AG09309 (cell line): ENCODE measurements around the gene ZNF341.

Experiments used
- DNase-seq: peaks from one replicate; pipeline ENCODE4 v3.0.0-alpha.2; 2010; ENCODE audit warnings: low read depth
- H3K4me3 ChIP-seq: 2 replicates; pipeline ENCODE4 v1.5.1; 2011; ENCODE audit warnings: mild to moderate bottlenecking, low read depth, low read length, moderate library complexity; ENCODE audit not compliant: control insufficient read depth
- TF ChIP-seq, protein P1 (sequence below): IDR thresholded peaks from 2 replicates; pipeline ENCODE4 v1.5.1; 2011; ENCODE audit warnings: mild to moderate bottlenecking, low read depth, low read length, inconsistent platforms; ENCODE audit not compliant: insufficient read depth, control insufficient read depth; ENCODE audit errors: missing control alignments

ZNF341 gene

DNA sequence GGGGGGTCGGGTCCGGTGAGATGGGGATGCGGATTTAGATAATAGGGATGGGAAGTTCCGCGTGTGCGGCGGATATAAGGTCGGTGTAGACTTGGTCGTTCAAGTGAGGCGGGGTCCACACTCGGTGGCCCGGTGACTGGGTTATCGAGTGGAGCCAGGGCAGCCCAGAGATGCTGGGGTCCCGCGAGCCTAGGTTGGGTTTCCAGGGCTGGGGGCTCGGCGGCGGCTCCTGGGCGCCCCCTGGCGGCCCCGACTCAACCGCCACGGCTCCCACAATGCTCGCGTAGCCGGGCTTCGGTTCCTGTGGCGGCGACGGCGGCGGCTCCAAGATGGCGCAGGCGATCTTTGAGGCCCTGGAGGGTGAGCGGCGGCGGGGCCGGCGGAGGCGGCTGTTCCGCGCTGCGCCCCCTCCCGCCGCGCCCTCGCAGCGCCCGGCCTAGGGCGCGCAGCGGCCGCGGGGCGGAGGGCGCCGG is at the start of gene ZNF341:
Gene ZNF341, plus strand, starts transcription at position 304 of the 473 bp plus-strand sequence. Its CDS starts 26 bp downstream, at position 330.
- TF ChIP-seq, protein P1, sequence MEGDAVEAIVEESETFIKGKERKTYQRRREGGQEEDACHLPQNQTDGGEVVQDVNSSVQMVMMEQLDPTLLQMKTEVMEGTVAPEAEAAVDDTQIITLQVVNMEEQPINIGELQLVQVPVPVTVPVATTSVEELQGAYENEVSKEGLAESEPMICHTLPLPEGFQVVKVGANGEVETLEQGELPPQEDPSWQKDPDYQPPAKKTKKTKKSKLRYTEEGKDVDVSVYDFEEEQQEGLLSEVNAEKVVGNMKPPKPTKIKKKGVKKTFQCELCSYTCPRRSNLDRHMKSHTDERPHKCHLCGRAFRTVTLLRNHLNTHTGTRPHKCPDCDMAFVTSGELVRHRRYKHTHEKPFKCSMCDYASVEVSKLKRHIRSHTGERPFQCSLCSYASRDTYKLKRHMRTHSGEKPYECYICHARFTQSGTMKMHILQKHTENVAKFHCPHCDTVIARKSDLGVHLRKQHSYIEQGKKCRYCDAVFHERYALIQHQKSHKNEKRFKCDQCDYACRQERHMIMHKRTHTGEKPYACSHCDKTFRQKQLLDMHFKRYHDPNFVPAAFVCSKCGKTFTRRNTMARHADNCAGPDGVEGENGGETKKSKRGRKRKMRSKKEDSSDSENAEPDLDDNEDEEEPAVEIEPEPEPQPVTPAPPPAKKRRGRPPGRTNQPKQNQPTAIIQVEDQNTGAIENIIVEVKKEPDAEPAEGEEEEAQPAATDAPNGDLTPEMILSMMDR: peak; percentile 77
- DNase-seq: no peak

DNA sequence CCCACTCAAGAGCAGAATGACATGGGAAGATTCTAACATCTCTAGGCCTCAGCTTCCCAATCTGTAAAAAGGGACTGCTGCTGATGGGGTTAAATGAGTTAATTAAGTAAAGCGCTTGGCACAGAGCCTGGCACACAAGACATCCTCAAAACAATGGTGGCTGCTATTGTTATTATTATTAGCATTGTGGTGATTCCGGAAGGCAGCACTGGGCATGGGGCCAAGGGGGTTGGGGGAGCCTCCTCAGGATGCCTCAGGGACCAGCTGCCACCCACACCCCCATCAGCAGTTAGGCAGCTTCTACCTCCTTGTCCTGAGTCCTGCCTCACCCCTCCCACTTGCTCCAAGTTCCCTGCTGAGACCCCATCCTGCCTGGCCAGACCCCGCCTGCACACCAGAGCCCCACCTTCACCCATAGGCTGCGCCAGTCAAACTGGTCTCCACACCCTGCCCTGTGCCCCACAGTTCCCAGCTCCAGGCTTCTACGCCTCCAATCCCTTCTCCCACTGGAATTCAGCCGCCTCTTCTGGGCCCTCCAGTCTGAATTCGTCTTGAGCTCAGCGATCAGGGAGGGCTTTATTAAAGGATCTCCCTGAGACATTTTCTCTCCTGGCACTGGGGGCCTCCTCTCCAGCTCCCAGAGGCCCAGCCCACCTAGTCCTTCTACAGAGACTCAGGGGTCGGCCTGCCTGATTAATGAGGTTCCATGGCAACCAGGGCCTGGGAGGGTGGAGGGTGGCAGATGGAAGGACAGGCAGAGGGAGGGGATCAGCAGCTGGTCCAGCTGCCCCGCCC is 47.1 kb upstream of the ZNF341 start:
- DNase-seq: no peak
- H3K4me3 ChIP-seq: peak overlapping the region; percentile 39
- TF ChIP-seq, protein P1: no peak

More for the DNA sequence above, at the start of gene ZNF341:
- peak within 1 kb of the TSS; percentile 51 for H3K4me3 ChIP-seq

DNA sequence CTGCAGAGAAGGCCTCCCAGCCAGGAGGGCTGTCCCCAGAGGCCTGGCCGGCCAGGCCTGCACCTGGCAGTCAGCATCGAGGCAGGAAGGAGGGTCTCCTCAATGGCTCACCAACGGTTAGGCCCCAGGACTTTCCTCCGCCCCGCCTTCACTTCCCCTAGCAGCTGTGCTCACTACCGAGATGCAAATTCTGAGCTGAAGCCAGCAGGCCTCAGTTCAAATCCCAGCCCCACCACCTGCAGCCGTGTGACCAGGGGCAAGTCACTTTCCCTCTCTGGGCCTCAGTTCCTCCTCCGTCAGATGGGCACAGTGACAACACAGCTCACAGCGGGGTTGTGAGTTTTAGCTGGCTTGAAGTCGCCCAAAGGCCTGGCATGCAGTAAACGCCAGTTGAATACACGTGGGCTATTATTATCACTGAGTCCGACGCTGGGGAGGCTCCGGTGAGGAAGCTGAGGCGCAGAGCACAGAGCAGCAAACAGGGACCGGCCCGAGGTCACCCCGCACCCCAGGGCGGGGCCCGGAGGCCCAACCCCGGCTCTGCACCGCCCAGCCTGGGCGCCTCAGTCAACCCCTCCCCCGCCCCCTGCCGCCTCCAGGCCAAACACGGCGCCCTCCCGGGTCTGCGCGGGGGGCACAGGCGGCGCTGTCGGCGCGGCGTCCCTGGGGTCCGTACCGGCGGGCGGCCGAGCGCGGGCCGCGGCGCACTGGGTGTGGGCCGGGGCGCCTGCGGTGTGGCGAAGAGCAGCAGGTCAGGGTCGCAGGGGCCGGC is 46.3 kb upstream of the ZNF341 start:
- TF ChIP-seq, protein P1: no peak
- peak overlapping the region; percentile 39 for H3K4me3 ChIP-seq
- DNase-seq: no peak

DNA sequence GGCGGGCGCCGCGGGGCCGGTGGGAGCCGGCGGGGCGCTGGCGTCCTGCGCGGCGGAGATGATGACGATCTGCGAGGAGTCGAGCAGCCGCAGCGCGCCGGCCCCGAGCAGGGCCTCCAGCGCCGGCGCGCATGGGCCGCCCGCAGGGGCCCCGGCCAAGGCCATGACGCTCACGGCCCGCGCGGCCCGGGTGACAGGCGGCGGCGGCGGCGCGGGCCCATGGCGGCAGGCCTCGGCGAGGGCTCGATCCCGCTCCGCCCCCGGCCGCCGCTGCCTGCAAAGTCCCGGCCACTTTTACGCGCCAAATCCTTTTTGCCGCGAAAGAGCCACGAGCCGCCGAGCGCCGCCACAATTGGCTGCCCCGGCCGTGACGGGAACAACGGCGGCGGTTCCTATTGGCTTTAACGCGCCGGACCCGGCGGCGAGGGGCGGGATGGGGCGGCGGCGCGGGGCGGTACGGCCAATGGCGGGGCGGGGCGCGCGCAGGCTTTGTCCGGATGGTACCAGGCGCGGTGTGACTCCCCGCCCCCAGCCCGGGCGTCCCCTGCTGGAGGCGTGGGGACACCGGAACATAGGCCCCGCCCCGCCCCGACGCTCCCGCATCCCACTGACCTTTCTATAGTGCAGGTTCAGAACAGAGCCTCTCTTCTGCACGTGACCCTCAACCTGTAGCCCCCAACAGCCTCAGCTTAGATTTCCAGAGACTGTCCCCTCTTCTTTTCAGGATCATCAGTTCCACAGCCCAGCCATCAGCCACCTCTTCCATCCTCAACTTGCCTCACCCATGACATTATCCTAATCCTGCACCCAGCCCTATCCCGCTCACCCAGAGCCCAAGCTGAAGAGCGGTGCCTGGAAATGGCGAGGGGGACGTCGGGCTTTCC is 45.5 kb upstream of the ZNF341 start, which contains the start of gene E2F1:
Gene E2F1, minus strand, starts transcription at position 286 of the 884 bp plus-strand sequence. Its CDS starts 121 bp downstream, at position 165.
- DNase-seq: no peak
- H3K4me3 ChIP-seq: peak within 1 kb of the TSS; percentile 52
- TF ChIP-seq, protein P1: peak; percentile 28

DNA sequence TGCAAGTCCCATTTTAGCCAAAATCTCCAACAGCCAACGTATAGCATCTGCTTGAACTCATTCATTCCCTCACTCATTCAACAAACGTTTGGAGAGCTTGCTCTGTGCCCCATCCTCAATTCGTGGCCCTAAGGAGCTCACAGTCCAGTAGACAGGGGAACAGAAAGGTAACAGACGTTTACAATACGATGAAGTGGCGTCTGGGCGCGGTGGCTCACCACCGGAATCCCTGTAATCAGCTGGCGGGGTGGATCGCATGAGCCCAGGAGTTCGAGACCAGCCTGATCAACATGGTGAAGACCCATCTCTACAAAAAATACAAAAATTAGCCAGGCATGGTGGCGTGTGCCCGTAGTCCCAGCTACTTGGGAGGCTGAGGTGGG is 44.8 kb upstream of the ZNF341 start:
- no peak for DNase-seq
- peak overlapping the region; percentile 52 for H3K4me3 ChIP-seq
- TF ChIP-seq, protein P1: no peak
